T-helper 17 cell (primary cell): ENCODE results near the gene MCF2L2. TPM values are rescaled to one million over a fixed set of nuclear protein-coding genes. Genes with fewer than 3 reads are reported as not detected.

ENCODE experiments used
- ATAC-seq: fragments of 150-1000 bp; cut with Tn5 transposase; 2 replicates; pipeline ENCODE4 v1.10.0; 2021; ENCODE audit warnings: mild to moderate bottlenecking, moderate library complexity
- DNase-seq, 3 donors: peaks; one replicate each; pipeline versions ENCODE4 v3.0.0 to v3.0.0-alpha.2; 2020 to 2021
- H3K9me3 ChIP-seq: one replicate; pipeline ENCODE4 v1.7.0; 2013; ENCODE audit warnings: low read length, mild to moderate bottlenecking; ENCODE audit not compliant: control insufficient read depth, poor library complexity, severe bottlenecking
- H3K27ac Mint-ChIP-seq: one replicate; pipeline ENCODE4 v1.8.0; 2022; ENCODE audit warnings: mild to moderate bottlenecking, moderate library complexity, mixed read lengths
- H3K27me3 Mint-ChIP-seq: one replicate; pipeline ENCODE4 v1.8.0; 2022; ENCODE audit warnings: mixed read lengths
- H3K36me3 Mint-ChIP-seq: one replicate; pipeline ENCODE4 v1.8.0; 2022; ENCODE audit warnings: low read depth, mixed read lengths
- H3K4me1 Mint-ChIP-seq: one replicate; pipeline ENCODE4 v1.8.0; 2022; ENCODE audit warnings: mild to moderate bottlenecking, mixed read lengths
- H3K4me3 Mint-ChIP-seq: one replicate; pipeline ENCODE4 v1.8.0; 2022; ENCODE audit warnings: mild to moderate bottlenecking, moderate library complexity, mixed read lengths
- total RNA-seq, 4 donors: library from RNA in 2 of 4; stranded (reverse) in 2 of 4; gene quantifications; one replicate each; pipeline ENCODE4 v1.2.3 and lab custom pipeline; 2022 to 2026

MCF2L2 gene
- total RNA-seq, 2 donors from 2014 or later: 25.7 to 27.2 TPM

GRCh38 chr3:183222631-183223235, 205.7 kb downstream of the MCF2L2 start:
- H3K4me3 Mint-ChIP-seq: no peak overlapping the region
- H3K9me3 ChIP-seq: no peaks in the 10 kb centered on the region
- no peak overlapping the region for H3K27ac Mint-ChIP-seq
- DNase-seq (no peak), ATAC-seq (no peak)
- peaks cover 4% of the 10 kb centered on the region for H3K36me3 Mint-ChIP-seq
- peaks cover 11% of the 10 kb centered on the region for H3K4me1 Mint-ChIP-seq
- no peaks in the 10 kb centered on the region for H3K27me3 Mint-ChIP-seq

- Mint-ChIP-seq H3K36me3 (no peaks in the 10 kb centered on the region), H3K27ac (no peak overlapping the region), H3K4me3 (no peak overlapping the region), H3K4me1 (peaks cover 11% of the 10 kb centered on the region), H3K27me3 (no peaks in the 10 kb centered on the region)
- DNase-seq (no peak), ATAC-seq (no peak)
- H3K9me3 ChIP-seq: no peaks in the 10 kb centered on the region
These were observed 207.6 kb downstream of the MCF2L2 start for GRCh38 chr3:183220828-183221227.

- ATAC-seq (no peak), DNase-seq (no peak)
- no peak overlapping the region for H3K27ac Mint-ChIP-seq
- H3K4me3 Mint-ChIP-seq: no peak overlapping the region
- H3K36me3 Mint-ChIP-seq: peaks cover 3% of the 10 kb centered on the region
- no peaks in the 10 kb centered on the region for H3K9me3 ChIP-seq
- H3K27me3 Mint-ChIP-seq: no peaks in the 10 kb centered on the region
- H3K4me1 Mint-ChIP-seq: no peaks in the 10 kb centered on the region
These were observed 209.6 kb downstream of the MCF2L2 start for GRCh38 chr3:183218826-183219225.

GRCh38 chr3:183217548-183218332, 210.7 kb downstream of the MCF2L2 start:
- DNase-seq (no peak), ATAC-seq (no peak)

GRCh38 chr3:183215591-183216202, 212.7 kb downstream of the MCF2L2 start:
- Mint-ChIP-seq H3K4me3 (no peak overlapping the region), H3K27me3 (no peaks in the 10 kb centered on the region), H3K36me3 (peaks cover 6% of the 10 kb centered on the region), H3K27ac (no peak overlapping the region), H3K4me1 (no peaks in the 10 kb centered on the region)
- ATAC-seq (no peak), DNase-seq (no peak)
- no peaks in the 10 kb centered on the region for H3K9me3 ChIP-seq

More at GRCh38 chr3:183217548-183218332, 210.7 kb downstream of the MCF2L2 start:
- H3K4me3 Mint-ChIP-seq: no peak overlapping the region
- no peaks in the 10 kb centered on the region for H3K9me3 ChIP-seq
- no peaks in the 10 kb centered on the region for H3K4me1 Mint-ChIP-seq
- H3K27ac Mint-ChIP-seq: no peak overlapping the region
- H3K27me3 Mint-ChIP-seq: no peaks in the 10 kb centered on the region
- H3K36me3 Mint-ChIP-seq: peaks cover 3% of the 10 kb centered on the region

- H3K27ac Mint-ChIP-seq: no peak overlapping the region
- H3K9me3 ChIP-seq: no peaks in the 10 kb centered on the region
- ATAC-seq (no peak), DNase-seq (no peak)
- H3K4me1 Mint-ChIP-seq: no peaks in the 10 kb centered on the region
- H3K4me3 Mint-ChIP-seq: no peak overlapping the region
- H3K27me3 Mint-ChIP-seq: no peaks in the 10 kb centered on the region
- peaks cover 6% of the 10 kb centered on the region for H3K36me3 Mint-ChIP-seq
These were observed 214.2 kb downstream of the MCF2L2 start for GRCh38 chr3:183214277-183214612.

- ATAC-seq (no peak), DNase-seq (no peak)
- H3K27ac Mint-ChIP-seq: no peak overlapping the region
- no peaks in the 10 kb centered on the region for H3K9me3 ChIP-seq
- peaks cover 6% of the 10 kb centered on the region for H3K36me3 Mint-ChIP-seq
- H3K27me3 Mint-ChIP-seq: no peaks in the 10 kb centered on the region
- H3K4me3 Mint-ChIP-seq: no peak overlapping the region
- H3K4me1 Mint-ChIP-seq: no peaks in the 10 kb centered on the region
These were observed 214.8 kb downstream of the MCF2L2 start for GRCh38 chr3:183213415-183214276.

- no peak overlapping the region for H3K27ac Mint-ChIP-seq
- no peak for DNase-seq
- H3K9me3 ChIP-seq: no peaks in the 10 kb centered on the region
- H3K27me3 Mint-ChIP-seq: no peaks in the 10 kb centered on the region
- H3K4me1 Mint-ChIP-seq: no peaks in the 10 kb centered on the region
- H3K4me3 Mint-ChIP-seq: no peak overlapping the region
- ATAC-seq: no peak
- H3K36me3 Mint-ChIP-seq: peaks cover 6% of the 10 kb centered on the region
These were observed 215.9 kb downstream of the MCF2L2 start for GRCh38 chr3:183212565-183212964.

GRCh38 chr3:183212096-183212495, 216.3 kb downstream of the MCF2L2 start:
- ATAC-seq (no peak), DNase-seq (no peak)
- H3K9me3 ChIP-seq: no peaks in the 10 kb centered on the region
- Mint-ChIP-seq H3K36me3 (peaks cover 6% of the 10 kb centered on the region), H3K4me3 (no peak overlapping the region), H3K4me1 (no peaks in the 10 kb centered on the region), H3K27ac (no peak overlapping the region), H3K27me3 (no peaks in the 10 kb centered on the region)

- DNase-seq: no peak
- peaks cover 6% of the 10 kb centered on the region for H3K36me3 Mint-ChIP-seq
- no peaks in the 10 kb centered on the region for H3K27me3 Mint-ChIP-seq
- ATAC-seq: no peak
- no peaks in the 10 kb centered on the region for H3K9me3 ChIP-seq
- H3K4me3 Mint-ChIP-seq: no peak overlapping the region
- H3K27ac Mint-ChIP-seq: no peak overlapping the region
- no peaks in the 10 kb centered on the region for H3K4me1 Mint-ChIP-seq
These were observed 217.1 kb downstream of the MCF2L2 start for GRCh38 chr3:183211352-183211751.

- ATAC-seq: no peak
These were observed 217.5 kb downstream of the MCF2L2 start for GRCh38 chr3:183210862-183211341.

GRCh38 chr3:183210341-183210740, 218.1 kb downstream of the MCF2L2 start:
- Mint-ChIP-seq H3K4me1 (no peaks in the 10 kb centered on the region), H3K4me3 (no peak overlapping the region), H3K36me3 (peaks cover 6% of the 10 kb centered on the region), H3K27ac (peak overlapping the region; percentile 24), H3K27me3 (no peaks in the 10 kb centered on the region)
- ATAC-seq: no peak
- no peaks in the 10 kb centered on the region for H3K9me3 ChIP-seq
- DNase-seq: no peak

More at GRCh38 chr3:183210862-183211341, 217.5 kb downstream of the MCF2L2 start:
- DNase-seq: no peak
- H3K36me3 Mint-ChIP-seq: peaks cover 6% of the 10 kb centered on the region
- H3K4me3 Mint-ChIP-seq: no peak overlapping the region
- H3K9me3 ChIP-seq: no peaks in the 10 kb centered on the region
- H3K27me3 Mint-ChIP-seq: no peaks in the 10 kb centered on the region
- no peaks in the 10 kb centered on the region for H3K4me1 Mint-ChIP-seq
- peak overlapping the region; percentile 24 for H3K27ac Mint-ChIP-seq

- Mint-ChIP-seq H3K36me3 (peaks cover 5% of the 10 kb centered on the region), H3K27ac (no peak overlapping the region), H3K4me1 (no peaks in the 10 kb centered on the region), H3K4me3 (no peak overlapping the region), H3K27me3 (no peaks in the 10 kb centered on the region)
- ATAC-seq (no peak), DNase-seq (no peak)
- no peaks in the 10 kb centered on the region for H3K9me3 ChIP-seq
These were observed 219.6 kb downstream of the MCF2L2 start for GRCh38 chr3:183208800-183209199.
